GM12872 (cell line): ENCODE data around the gene LENG1.

ENCODE experiments used
- CTCF ChIP-seq: IDR thresholded peaks from 3 replicates; pipeline ENCODE4 v1.5.1; 2011; ENCODE audit warnings: low read depth, mild to moderate bottlenecking, low read length, moderate library complexity; ENCODE audit not compliant: insufficient read depth

LENG1 gene

GRCh38 chr19:54115109-54116063 is 44.1 kb downstream of the LENG1 start, which contains the start of the genes PRPF31 and TFPT:
TSS of gene PRPF31 (plus strand) at chr19:54115754. CDS start at chr19:54118279, 2,525 bp downstream.
TSS of gene TFPT (minus strand) at chr19:54115657. CDS start at chr19:54115269, 388 bp downstream.
- TF ChIP-seq CTCF = no peak

- TF ChIP-seq CTCF = no peak
Measured at GRCh38 chr19:54114340-54115108, 45.0 kb downstream of the LENG1 start.

- no peak for TF ChIP-seq CTCF
Measured at GRCh38 chr19:54109651-54110050, 49.9 kb downstream of the LENG1 start.

GRCh38 chr19:54108496-54108895 is 51.0 kb downstream of the LENG1 start:
- no peak for TF ChIP-seq CTCF

- TF ChIP-seq CTCF = no peak
Measured at GRCh38 chr19:54107876-54108490, 51.5 kb downstream of the LENG1 start.

GRCh38 chr19:54106716-54107115 is 52.8 kb downstream of the LENG1 start:
- TF ChIP-seq CTCF = no peak

GRCh38 chr19:54105796-54106195 is 53.7 kb downstream of the LENG1 start:
- no peak for TF ChIP-seq CTCF
